ENCODE measurements around the gene PPP6R2.

PPP6R2 gene

GRCh38 chr22:50338860-50339462 lies 4.2 kb upstream of the PPP6R2 start:
- no peak for DNase-seq (ENCODE audit: low read depth)
- no peak for TF ChIP-seq CTCF (conservative IDR thresholded peaks at IDR 0.05; ENCODE audit: low read depth, low read length)
- no peak overlapping the region for H3K4me3 ChIP-seq (ENCODE audit: low read length)

- no peak for TF ChIP-seq CTCF (conservative IDR thresholded peaks at IDR 0.05; ENCODE audit: low read depth, low read length)
- DNase-seq (ENCODE audit: low read depth): no peak
Observed at GRCh38 chr22:50339945-50340879, 2.9 kb upstream of the PPP6R2 start.

GRCh38 chr22:50341977-50342650 lies 1.0 kb upstream of the PPP6R2 start:
- TF ChIP-seq CTCF (conservative IDR thresholded peaks at IDR 0.05; ENCODE audit: low read depth, low read length): peak; percentile 97
- no peak for DNase-seq (ENCODE audit: low read depth)
- peak overlapping the region; percentile 69 for H3K4me3 ChIP-seq (ENCODE audit: low read length)

More at GRCh38 chr22:50339945-50340879, 2.9 kb upstream of the PPP6R2 start:
- H3K4me3 ChIP-seq (ENCODE audit: low read length): no peak overlapping the region

- TF ChIP-seq CTCF (conservative IDR thresholded peaks at IDR 0.05; ENCODE audit: low read depth, low read length): no peak
- peak overlapping the region; percentile 59 for H3K4me3 ChIP-seq (ENCODE audit: low read length)
- no peak for DNase-seq (ENCODE audit: low read depth)
Observed at GRCh38 chr22:50343541-50343935, 411 bp downstream of the PPP6R2 start.

- no peak for DNase-seq (ENCODE audit: low read depth)
- H3K4me3 ChIP-seq (ENCODE audit: low read length): no peak overlapping the region
- no peak for TF ChIP-seq CTCF (conservative IDR thresholded peaks at IDR 0.05; ENCODE audit: low read depth, low read length)
Observed at GRCh38 chr22:50346470-50346869, 3.3 kb downstream of the PPP6R2 start.

- no peak for TF ChIP-seq CTCF (conservative IDR thresholded peaks at IDR 0.05; ENCODE audit: low read depth, low read length)
- H3K4me3 ChIP-seq (ENCODE audit: low read length): no peak overlapping the region
- DNase-seq (ENCODE audit: low read depth): no peak
Observed at GRCh38 chr22:50347157-50347556, 4.0 kb downstream of the PPP6R2 start.
